Caco-2 (cell line): ENCODE data around the gene P2RX1. TPM values are rescaled to one million over a fixed set of nuclear protein-coding genes. Genes with fewer than 3 reads are reported as not detected.

Source experiments
- BruUV-seq: library from RNA; stranded (reverse); fragments of 400-500 nt; replicated peaks from 2 replicates; lab custom pipeline; 2021; lab: Mats Ljungman, UMichigan
- CTCF ChIA-PET: fragments of 300-600 bp; sonication (Branson Sonifier 250); formaldehyde crosslinking; loops from one replicate; lab custom pipeline; 2022; ENCODE audit warnings: antibody characterized with exemption; lab: Charles Lee
- POLR2A ChIA-PET: fragments of 300-600 bp; sonication (Branson Sonifier 250); formaldehyde crosslinking; loops from one replicate; lab custom pipeline; 2022; ENCODE audit warnings: antibody characterized with exemption; lab: Charles Lee
- DNase-seq, 2 experiments: peaks; one replicate each; pipeline versions ENCODE4 v3.0.0 to v3.0.0-alpha.2; 2020 to 2022
- H3K27me3 ChIP-seq: replicated peaks from 2 replicates; pipeline ENCODE4 v1.6.0; 2011; ENCODE audit warnings: low read length; ENCODE audit not compliant: control insufficient read depth, insufficient read depth
- H3K36me3 ChIP-seq: 2 replicates; pipeline ENCODE4 v1.5.1; 2011; ENCODE audit warnings: low read length; ENCODE audit not compliant: control insufficient read depth, insufficient read depth
- H3K4me1 ChIP-seq: fragments of 250-450 bp; sonication (Bioruptor Pico); 2 replicates; pipeline ENCODE4 v1.5.1; 2020; ENCODE audit warnings: mild to moderate bottlenecking
- H3K4me3 ChIP-seq: 2 replicates; pipeline ENCODE4 v1.5.1; 2011; ENCODE audit warnings: low read depth, mild to moderate bottlenecking, control low read depth, low read length
- H3K9me3 ChIP-seq: fragments of 250-450 bp; sonication (Bioruptor Pico); 2 replicates; pipeline ENCODE4 v1.5.1; 2020; ENCODE audit warnings: mild to moderate bottlenecking, moderate library complexity
- H3K27ac Mint-ChIP-seq: one replicate; pipeline ENCODE4 v1.8.0; 2022; ENCODE audit warnings: mixed read lengths; ENCODE audit not compliant: unreplicated experiment
- H3K27me3 Mint-ChIP-seq: one replicate; pipeline ENCODE4 v1.8.0; 2022; ENCODE audit warnings: mixed read lengths; ENCODE audit not compliant: insufficient read depth, unreplicated experiment
- H3K36me3 Mint-ChIP-seq: one replicate; pipeline ENCODE4 v1.8.0; 2022; ENCODE audit warnings: mild to moderate bottlenecking, mixed read lengths; ENCODE audit not compliant: insufficient read depth, unreplicated experiment
- H3K4me1 Mint-ChIP-seq: one replicate; pipeline ENCODE4 v1.8.0; 2022; ENCODE audit warnings: low read depth, mixed read lengths; ENCODE audit not compliant: unreplicated experiment
- H3K4me3 Mint-ChIP-seq: one replicate; pipeline ENCODE4 v1.8.0; 2022; ENCODE audit warnings: mild to moderate bottlenecking, moderate library complexity, mixed read lengths; ENCODE audit not compliant: unreplicated experiment
- H3K9me3 Mint-ChIP-seq: one replicate; pipeline ENCODE4 v1.8.0; 2022; ENCODE audit warnings: mixed read lengths; ENCODE audit not compliant: unreplicated experiment
- intact Hi-C: fragments of 100-400 bp; cut with micrococcal nuclease; formaldehyde crosslinking; loops from one replicate; pipeline ENCODE4 v1.10.0; 2022; ENCODE audit not compliant: unreplicated experiment
- total RNA-seq: library from RNA; stranded (reverse); gene quantifications from 2 replicates; pipeline ENCODE4 v1.2.3, GENCODE V29; 2022
- TF ChIP-seq, protein P1 (sequence below), 2 experiments: fragments of 200-600 bp in 1 of 2; IDR thresholded peaks; 1 replicate in 1 of 2; 2 replicates in 1 of 2; pipeline versions ENCODE4 v1.5.1 to v1.8.0; 2011 to 2022; ENCODE audit warnings: antibody characterized with exemption in 1 of 2, control low read depth in 1 of 2, inconsistent platforms in 1 of 2, low read depth in 1 of 2, low read length in 1 of 2, mild to moderate bottlenecking in 1 of 2, moderate library complexity in 1 of 2; ENCODE audit not compliant: insufficient read depth in 1 of 2, severe bottlenecking in 1 of 2, unreplicated experiment in 1 of 2

Gene P2RX1
- total RNA-seq, 1 experiment from 2014 or later: 0.23 TPM

DNA sequence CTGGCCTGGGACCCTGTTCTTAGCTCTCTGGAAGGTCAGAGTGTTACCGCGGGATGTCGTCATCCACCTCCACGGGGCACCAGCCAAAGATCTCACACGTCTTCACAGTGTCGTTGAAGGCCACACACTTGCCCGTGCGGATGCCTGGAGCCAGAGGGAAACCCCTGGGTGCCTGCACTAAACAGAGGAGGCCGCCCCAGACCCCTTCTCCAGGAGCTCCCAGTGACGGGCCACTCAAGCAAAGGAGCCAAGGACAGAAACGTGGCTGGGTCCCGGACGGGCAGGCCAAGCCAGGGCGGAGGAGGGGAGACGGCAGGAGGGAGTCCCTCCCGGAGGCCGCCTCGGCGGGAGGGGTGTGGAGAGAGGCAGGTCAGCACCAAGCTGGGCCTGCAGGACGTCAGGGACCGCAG is 12.4 kb downstream of the P2RX1 start:
- H3K4me1 ChIP-seq: no peaks in the 10 kb centered on the region
- ChIA-PET CTCF (no interaction called here), POLR2A (no interaction called here)
- H3K27me3 Mint-ChIP-seq: no peaks in the 10 kb centered on the region
- H3K27ac Mint-ChIP-seq: no peak overlapping the region
- intact Hi-C loops: no loop called here
- no peaks in the 10 kb centered on the region for H3K4me1 Mint-ChIP-seq
- no peak overlapping the region for H3K4me3 ChIP-seq
- H3K4me3 Mint-ChIP-seq: no peak overlapping the region
- no peaks in the 10 kb centered on the region for H3K36me3 ChIP-seq
- no peak for DNase-seq
- no peaks in the 10 kb centered on the region for H3K27me3 ChIP-seq
- TF ChIP-seq, protein P1, sequence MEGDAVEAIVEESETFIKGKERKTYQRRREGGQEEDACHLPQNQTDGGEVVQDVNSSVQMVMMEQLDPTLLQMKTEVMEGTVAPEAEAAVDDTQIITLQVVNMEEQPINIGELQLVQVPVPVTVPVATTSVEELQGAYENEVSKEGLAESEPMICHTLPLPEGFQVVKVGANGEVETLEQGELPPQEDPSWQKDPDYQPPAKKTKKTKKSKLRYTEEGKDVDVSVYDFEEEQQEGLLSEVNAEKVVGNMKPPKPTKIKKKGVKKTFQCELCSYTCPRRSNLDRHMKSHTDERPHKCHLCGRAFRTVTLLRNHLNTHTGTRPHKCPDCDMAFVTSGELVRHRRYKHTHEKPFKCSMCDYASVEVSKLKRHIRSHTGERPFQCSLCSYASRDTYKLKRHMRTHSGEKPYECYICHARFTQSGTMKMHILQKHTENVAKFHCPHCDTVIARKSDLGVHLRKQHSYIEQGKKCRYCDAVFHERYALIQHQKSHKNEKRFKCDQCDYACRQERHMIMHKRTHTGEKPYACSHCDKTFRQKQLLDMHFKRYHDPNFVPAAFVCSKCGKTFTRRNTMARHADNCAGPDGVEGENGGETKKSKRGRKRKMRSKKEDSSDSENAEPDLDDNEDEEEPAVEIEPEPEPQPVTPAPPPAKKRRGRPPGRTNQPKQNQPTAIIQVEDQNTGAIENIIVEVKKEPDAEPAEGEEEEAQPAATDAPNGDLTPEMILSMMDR (IDR thresholded peaks at IDR 0.05; ENCODE audit: insufficient read depth in 1 of 2, low read depth in 1 of 2, low read length in 1 of 2, severe bottlenecking in 1 of 2, unreplicated experiment in 1 of 2): no peak
- no peaks in the 10 kb centered on the region for H3K9me3 Mint-ChIP-seq
- H3K36me3 Mint-ChIP-seq: no peaks in the 10 kb centered on the region
- BruUV-seq: no TSS peak
- H3K9me3 ChIP-seq: no peaks in the 10 kb centered on the region

DNA sequence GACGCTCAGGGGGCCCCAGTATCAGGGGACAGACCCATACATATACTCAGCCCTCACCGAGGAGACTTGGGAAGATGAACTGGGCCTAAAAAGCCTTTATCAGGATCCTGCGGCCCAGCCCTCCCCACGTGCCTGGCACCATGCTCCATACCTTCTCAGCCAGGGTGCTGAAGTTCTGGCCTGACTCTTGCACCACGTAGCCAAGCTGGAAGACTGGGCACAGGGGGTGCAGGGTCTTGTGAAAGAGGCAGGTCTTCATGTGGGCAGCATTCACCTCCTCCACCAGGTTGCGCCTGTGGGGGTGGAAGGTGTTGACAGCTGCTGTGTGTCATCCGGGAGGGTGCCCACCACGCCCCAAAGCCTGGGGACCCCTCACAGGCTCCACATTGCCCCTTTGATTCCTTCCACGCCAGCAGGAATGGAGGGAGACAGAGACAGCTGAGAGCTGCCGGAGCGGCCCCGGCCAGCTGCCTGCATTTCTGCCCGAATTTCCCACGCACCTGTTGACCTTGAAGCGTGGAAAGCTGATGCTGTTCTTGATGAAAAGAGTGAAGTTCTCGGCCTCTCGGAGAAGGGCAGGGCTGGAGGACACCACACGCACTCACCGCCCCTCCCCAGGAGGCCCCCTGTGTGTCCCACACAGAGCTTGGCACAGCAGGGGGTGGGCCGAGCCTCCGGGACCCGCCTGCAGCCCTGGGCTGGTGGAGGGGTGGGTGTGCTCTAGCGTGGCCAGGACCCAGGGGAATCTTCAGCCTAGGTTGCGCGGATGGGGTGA is 13.0 kb downstream of the P2RX1 start:
- no peaks in the 10 kb centered on the region for H3K27me3 Mint-ChIP-seq
- no peak overlapping the region for H3K4me3 Mint-ChIP-seq
- no peaks in the 10 kb centered on the region for H3K36me3 ChIP-seq
- H3K36me3 Mint-ChIP-seq: no peaks in the 10 kb centered on the region
- no peak for DNase-seq
- no peaks in the 10 kb centered on the region for H3K27me3 ChIP-seq
- POLR2A ChIA-PET: no interaction called here
- intact Hi-C loops: no loop called here
- H3K9me3 ChIP-seq: no peaks in the 10 kb centered on the region
- H3K27ac Mint-ChIP-seq: no peak overlapping the region
- TF ChIP-seq, protein P1 (IDR thresholded peaks at IDR 0.05; ENCODE audit: insufficient read depth in 1 of 2, low read depth in 1 of 2, low read length in 1 of 2, severe bottlenecking in 1 of 2, unreplicated experiment in 1 of 2): no peak
- H3K4me1 Mint-ChIP-seq: no peaks in the 10 kb centered on the region
- H3K4me1 ChIP-seq: no peaks in the 10 kb centered on the region
- no peak overlapping the region for H3K4me3 ChIP-seq
- H3K9me3 Mint-ChIP-seq: no peaks in the 10 kb centered on the region
- no TSS peak for BruUV-seq
- CTCF ChIA-PET: no interaction called here

DNA sequence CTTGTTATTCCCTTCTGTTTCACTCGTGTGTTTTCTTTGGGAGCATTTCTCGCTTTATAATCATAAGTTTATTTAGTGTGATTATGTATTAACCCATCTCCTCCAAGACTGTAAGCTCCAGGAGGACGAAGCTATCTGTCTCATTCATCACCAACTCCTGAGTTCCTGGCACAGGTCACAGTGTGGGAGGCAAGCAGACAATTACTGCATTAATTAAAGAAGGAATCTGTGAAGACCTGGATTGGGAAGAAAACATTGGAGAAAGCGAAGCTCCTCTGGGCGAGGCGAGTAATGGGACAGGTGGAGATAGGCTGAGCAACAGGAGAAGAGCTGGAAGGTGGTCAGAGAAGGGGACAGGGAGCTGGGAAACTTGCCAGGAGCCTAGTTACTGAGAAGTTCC is 15.6 kb downstream of the P2RX1 start:
- DNase-seq: no peak
- Mint-ChIP-seq H3K4me3 (no peak overlapping the region), H3K36me3 (no peaks in the 10 kb centered on the region), H3K4me1 (no peaks in the 10 kb centered on the region), H3K27me3 (no peaks in the 10 kb centered on the region), H3K27ac (no peak overlapping the region), H3K9me3 (no peaks in the 10 kb centered on the region)
- BruUV-seq: no TSS peak
- H3K4me3 ChIP-seq: no peak overlapping the region
- POLR2A ChIA-PET: no interaction called here
- H3K36me3 ChIP-seq: no peaks in the 10 kb centered on the region
- intact Hi-C loops: no loop called here
- H3K27me3 ChIP-seq: no peaks in the 10 kb centered on the region
- no peaks in the 10 kb centered on the region for H3K4me1 ChIP-seq
- CTCF ChIA-PET: no interaction called here
- no peaks in the 10 kb centered on the region for H3K9me3 ChIP-seq
- TF ChIP-seq, protein P1 (IDR thresholded peaks at IDR 0.05; ENCODE audit: insufficient read depth in 1 of 2, low read depth in 1 of 2, low read length in 1 of 2, severe bottlenecking in 1 of 2, unreplicated experiment in 1 of 2): no peak
